Gastroesophageal sphincter (tissue), 4 donors: ENCODE data around the gene PHLDB1. TPM values are rescaled to one million over a fixed set of nuclear protein-coding genes. Genes with fewer than 3 reads are reported as not detected.

Experiments
- ATAC-seq: fragments of 150-250 bp; one replicate; pipeline ENCODE4 v1.9.1; 2016; ENCODE audit warnings: mild to moderate bottlenecking, moderate library complexity
- H3K27ac ChIP-seq, 4 donors: fragments of 200-600 bp; sonication (generic) in 3 of 4; 1 replicate in 3 of 4; 2 replicates in 1 of 4; pipeline ENCODE4 v1.5.1; 2016 to 2019
- H3K27me3 ChIP-seq: fragments of 200-600 bp; sonication (generic); one replicate; pipeline ENCODE4 v1.5.1; 2019
- H3K36me3 ChIP-seq, 2 donors: fragments of 200-600 bp; sonication (generic); one replicate each; pipeline ENCODE4 v1.5.1; 2019; ENCODE audit warnings: control low read depth in 1 of 2
- H3K4me1 ChIP-seq, 3 donors: fragments of 200-600 bp; sonication (generic); 1 replicate in 2 of 3; 2 replicates in 1 of 3; pipeline ENCODE4 v1.5.1; 2016 to 2019; ENCODE audit warnings: control low read depth in 2 of 3
- H3K4me3 ChIP-seq, 2 donors: fragments of 200-600 bp; sonication (generic); one replicate each; pipeline ENCODE4 v1.5.1; 2019; ENCODE audit warnings: mild to moderate bottlenecking in 1 of 2, moderate library complexity in 1 of 2
- H3K9me3 ChIP-seq, 3 donors: fragments of 200-600 bp; sonication (generic); one replicate each; pipeline ENCODE4 v1.5.1; 2017 to 2019; ENCODE audit warnings: control low read depth in 2 of 3
- CTCF ChIP-seq, 4 experiments: fragments of 200-600 bp in 2 of 4; fragments of 450-650 bp in 2 of 4; sonication (generic) in 1 of 4; IDR thresholded peaks; one replicate each; pipeline ENCODE4 v1.5.1; 2017 to 2019; ENCODE audit warnings: antibody characterized with exemption in 4 of 4, mild to moderate bottlenecking in 2 of 4, moderate library complexity in 2 of 4
- EP300 ChIP-seq: sonication (generic); formaldehyde crosslinking; IDR thresholded peaks from one replicate; pipeline ENCODE4 v1.6.1; 2017; ENCODE audit warnings: antibody characterized with exemption, mild to moderate bottlenecking
- POLR2A ChIP-seq, 2 donors: fragments of 450-650 bp; IDR thresholded peaks; one replicate each; pipeline ENCODE4 v1.6.1; 2017; ENCODE audit warnings: antibody characterized with exemption in 2 of 2, mild to moderate bottlenecking in 2 of 2, moderate library complexity in 1 of 2
- POLR2AphosphoS5 ChIP-seq: sonication (generic); formaldehyde crosslinking; IDR thresholded peaks from one replicate; pipeline ENCODE4 v1.6.1; 2017; ENCODE audit warnings: antibody characterized with exemption
- WGBS, 2 donors: methylation state at CpG; one replicate each; pipeline ENCODE4 v1.1.5; 2018; ENCODE audit warnings: low coverage in 1 of 2; 5-methylcytosine and 5-hydroxymethylcytosine counted together
- total RNA-seq, 4 donors: library from RNA; depleted of rRNA; stranded (reverse); fragments of >200 nt; gene quantifications; one replicate each; pipeline ENCODE4 v1.1.0, GENCODE V29; 2016

The PHLDB1 gene
- total RNA-seq, 4 donors from 2014 or later: 45.8 to 144 (median 101) TPM

GRCh38 chr11:118691926-118692830 is 84.8 kb downstream of the PHLDB1 start:
- Histone ChIP-seq H3K27ac (no peak overlapping the region), H3K4me3 (no peak overlapping the region), H3K36me3 (no peaks in the 10 kb centered on the region), H3K4me1 (peaks cover 0 to 19% (median 5%) of the 10 kb centered on the region in 3 donors), H3K9me3 (no peaks in the 10 kb centered on the region), H3K27me3 (no peaks in the 10 kb centered on the region)
- no peak for ATAC-seq
- TF ChIP-seq POLR2AphosphoS5 (no peak), POLR2A (IDR thresholded peaks at IDR 0.05) (no peak), CTCF (IDR thresholded peaks at IDR 0.05) (no peak), EP300 (no peak)
- WGBS, 2 donors: 79 to 80% methylated on average over 2 to 9 of the region's 15 CpGs

GRCh38 chr11:118694185-118694584 is 86.8 kb downstream of the PHLDB1 start:
- no peaks in the 10 kb centered on the region for H3K27me3 ChIP-seq
- H3K27ac ChIP-seq: no peak overlapping the region
- H3K4me3 ChIP-seq: no peak overlapping the region
- H3K9me3 ChIP-seq: no peaks in the 10 kb centered on the region
- TF ChIP-seq POLR2A (IDR thresholded peaks at IDR 0.05) (no peak), CTCF (IDR thresholded peaks at IDR 0.05) (no peak), EP300 (no peak), POLR2AphosphoS5 (no peak)
- H3K36me3 ChIP-seq: no peaks in the 10 kb centered on the region
- H3K4me1 ChIP-seq: peaks cover 0 to 15% (median 5%) of the 10 kb centered on the region in 3 donors
- ATAC-seq: no peak
- 92 to 96% methylated on average over 4 to 5 of the region's 8 CpGs for WGBS, 2 donors

- H3K9me3 ChIP-seq: no peaks in the 10 kb centered on the region
- no peaks in the 10 kb centered on the region for H3K36me3 ChIP-seq
- H3K27ac ChIP-seq: no peak overlapping the region
- no peak for TF ChIP-seq POLR2A (IDR thresholded peaks at IDR 0.05)
- ATAC-seq: no peak
- 90% methylated on average over 2 of the region's 11 CpGs; no CpG with 5 or more reads in 1 of the 2 donors for WGBS, 2 donors
- H3K27me3 ChIP-seq: no peaks in the 10 kb centered on the region
- H3K4me3 ChIP-seq: no peak overlapping the region
- H3K4me1 ChIP-seq: peaks cover 0 to 9% (median 0%) of the 10 kb centered on the region in 3 donors
Observed at GRCh38 chr11:118694771-118695170, 87.4 kb downstream of the PHLDB1 start.

GRCh38 chr11:118696673-118697226 is 89.3 kb downstream of the PHLDB1 start:
- Histone ChIP-seq H3K9me3 (peaks cover 0 to 9% (median 0%) of the 10 kb centered on the region in 3 donors), H3K4me1 (no peaks in the 10 kb centered on the region), H3K27ac (no peak overlapping the region), H3K4me3 (no peak overlapping the region), H3K36me3 (no peaks in the 10 kb centered on the region), H3K27me3 (no peaks in the 10 kb centered on the region)
- no peak for TF ChIP-seq CTCF (IDR thresholded peaks at IDR 0.05)
- TF ChIP-seq POLR2A (IDR thresholded peaks at IDR 0.05): no peak
- no peak for TF ChIP-seq EP300
- no peak for TF ChIP-seq POLR2AphosphoS5
- 67 to 77% methylated on average over 1 to 5 of the region's 7 CpGs for WGBS, 2 donors
- no peak for ATAC-seq

- no peak overlapping the region for H3K4me3 ChIP-seq
- peaks cover 0 to 9% (median 0%) of the 10 kb centered on the region in 3 donors for H3K9me3 ChIP-seq
- no peaks in the 10 kb centered on the region for H3K36me3 ChIP-seq
- ATAC-seq: no peak
- H3K4me1 ChIP-seq: no peaks in the 10 kb centered on the region
- H3K27ac ChIP-seq: no peak overlapping the region
- no CpG with 5 or more reads among the region's 8 CpGs for WGBS, 2 donors
- no peak for TF ChIP-seq CTCF (IDR thresholded peaks at IDR 0.05)
- TF ChIP-seq POLR2A (IDR thresholded peaks at IDR 0.05): no peak
- no peak for TF ChIP-seq EP300
- no peak for TF ChIP-seq POLR2AphosphoS5
- H3K27me3 ChIP-seq: no peaks in the 10 kb centered on the region
Observed at GRCh38 chr11:118697346-118697745, 89.9 kb downstream of the PHLDB1 start.
